Inflammatory macrophage (primary cell): ENCODE data around the gene IQGAP3.
A peak's percentile ranks its signal among the peaks of the same experiment; 100 is the strongest.

Experiments used
- DNase-seq, 2 donors: peaks; one replicate each; pipeline ENCODE4 v3.0.0-alpha.2; 2020 to 2022

The IQGAP3 gene

DNA sequence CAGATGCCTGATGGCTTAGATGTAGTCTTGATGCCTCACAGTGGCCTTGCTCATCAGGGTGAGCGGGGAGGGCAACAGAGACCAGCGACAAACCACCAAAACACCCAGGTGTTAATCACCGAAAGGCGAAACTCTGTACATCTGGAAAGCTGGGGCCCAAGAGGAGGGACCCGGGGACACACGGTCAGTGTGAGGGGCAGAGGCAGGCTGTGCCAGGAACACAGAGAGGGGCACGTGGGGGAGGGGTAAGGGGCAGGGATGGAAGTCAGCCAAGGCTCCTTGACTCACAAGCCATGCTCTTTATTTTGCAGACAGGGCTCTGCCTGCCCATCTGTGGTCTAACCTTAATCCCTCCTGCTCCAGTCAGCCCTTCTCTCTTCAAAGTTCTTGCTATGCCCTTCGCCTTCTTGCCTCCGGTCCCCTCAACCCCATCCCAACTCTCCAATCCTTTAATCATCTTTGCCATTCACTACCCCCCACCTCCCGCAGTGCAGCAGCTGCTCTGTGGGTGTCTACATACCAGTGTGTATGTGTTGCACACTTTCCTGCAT is 76.1 kb downstream of the IQGAP3 start:
- DNase-seq = no peak

DNA sequence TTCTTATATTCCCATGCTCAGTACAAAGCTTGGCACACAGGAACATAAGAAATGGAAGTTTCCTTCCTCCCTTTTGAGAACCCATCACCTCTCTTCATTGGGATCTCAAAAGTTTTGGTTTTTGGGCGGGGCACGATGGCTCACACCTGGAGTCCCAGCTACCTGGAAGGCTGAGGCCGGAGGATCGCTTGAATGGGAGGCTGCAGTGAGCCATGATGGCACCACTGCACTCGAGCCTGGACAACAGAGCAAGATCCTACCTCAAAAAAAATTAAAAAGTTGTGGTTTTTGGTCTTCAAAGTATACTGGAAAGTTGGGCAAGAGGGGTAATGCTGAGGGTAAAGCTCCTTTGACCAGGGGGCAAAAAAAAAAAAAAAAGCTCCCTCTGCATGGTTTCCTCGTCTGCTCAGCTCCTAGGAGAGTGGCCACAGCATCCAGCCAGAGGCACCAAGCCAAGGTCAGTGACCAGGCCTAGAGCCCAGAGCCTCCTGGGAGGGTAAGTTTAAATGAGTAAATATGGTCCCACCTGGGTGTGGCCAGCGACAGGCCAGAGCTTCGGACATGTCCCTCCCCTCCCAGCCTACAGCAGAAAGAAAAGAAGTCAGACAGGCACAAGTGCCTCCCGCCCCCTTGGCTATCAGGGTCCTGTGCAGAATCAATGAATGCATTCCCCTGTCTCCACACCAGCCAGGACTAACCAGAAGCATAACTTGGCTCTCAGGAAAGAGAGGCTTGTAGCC is 76.8 kb downstream of the IQGAP3 start:
- DNase-seq = no peak

DNA sequence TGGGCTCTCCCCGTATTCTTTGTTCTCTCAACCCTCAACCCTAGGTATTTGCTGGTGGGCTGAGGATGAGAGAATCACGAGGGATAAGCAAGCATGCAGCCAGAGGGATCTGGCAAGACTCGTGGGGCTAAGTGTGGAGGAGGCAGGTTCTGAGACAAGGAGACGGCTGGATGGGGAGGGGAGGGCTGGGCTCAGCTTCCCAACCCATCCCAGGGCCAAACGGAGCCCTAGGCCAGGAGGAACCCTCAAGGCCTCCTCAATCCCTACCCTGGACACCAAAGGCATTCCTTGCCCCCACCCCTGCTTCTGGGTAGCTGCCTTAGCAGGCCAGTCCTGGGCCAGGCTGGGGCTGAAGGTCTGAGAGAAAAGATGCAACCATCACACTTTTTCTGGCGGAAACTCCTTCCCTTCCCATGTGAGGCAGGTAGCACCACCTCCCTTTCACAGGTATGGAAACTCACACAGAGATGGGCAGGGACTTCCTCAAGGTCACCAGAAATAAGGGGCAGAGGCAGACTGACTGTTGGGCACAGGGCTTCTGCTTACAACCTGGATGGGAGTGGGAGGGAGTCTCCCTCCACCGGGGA is 78.0 kb downstream of the IQGAP3 start:
- DNase-seq = no peak

- no peak for DNase-seq
Measured at GRCh38 chr1:156493742-156494141, 78.6 kb downstream of the IQGAP3 start.

DNA sequence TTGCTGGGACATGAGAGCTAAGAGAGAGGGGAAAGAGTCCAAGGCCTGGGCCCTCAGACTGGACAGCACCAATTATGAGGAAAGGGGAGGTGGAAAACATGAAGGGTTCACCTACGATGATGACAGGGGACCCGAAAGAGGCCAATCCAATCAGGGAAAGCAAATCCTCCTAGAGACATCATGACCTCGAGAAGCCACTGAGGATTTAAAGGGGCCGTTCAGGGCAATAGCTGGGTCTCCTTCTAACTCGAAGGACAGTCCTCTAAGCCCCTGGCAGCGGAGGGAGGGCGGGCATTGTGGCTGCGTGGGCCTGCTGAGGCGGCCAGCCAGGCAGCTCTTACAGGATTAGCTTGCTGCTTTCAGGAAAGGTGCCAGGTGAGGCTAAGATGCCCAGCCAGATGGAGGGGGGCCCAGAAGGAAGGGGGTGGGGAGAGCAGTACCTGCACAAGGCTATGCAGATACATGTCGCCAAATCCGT is 79.2 kb downstream of the IQGAP3 start:
- DNase-seq = no peak

DNA sequence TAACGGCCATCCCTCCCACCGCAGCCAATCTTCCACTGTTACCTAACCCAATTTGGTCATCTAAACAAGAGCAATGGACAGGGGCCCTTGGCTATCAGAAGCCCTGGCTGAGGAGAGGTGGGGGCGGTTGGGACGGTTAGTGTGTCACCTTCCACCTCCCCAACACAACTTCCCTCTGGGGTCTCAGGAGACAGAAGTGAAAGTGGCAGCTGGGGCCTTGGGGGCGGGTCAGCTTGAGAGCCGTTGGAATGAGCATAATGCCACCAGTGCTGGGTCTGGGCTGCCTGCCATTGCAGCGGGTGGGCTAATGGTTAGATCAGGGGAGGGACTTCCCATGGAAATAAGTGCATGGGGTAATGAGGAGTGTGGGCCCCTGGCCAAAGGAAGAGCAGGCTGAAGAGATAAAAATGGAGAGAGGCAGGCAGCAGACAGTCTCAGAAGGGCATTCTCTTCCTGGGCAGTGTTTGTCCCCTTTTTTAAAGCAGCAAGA is 79.7 kb downstream of the IQGAP3 start:
- peak; percentile 65 to 73 for DNase-seq

DNA sequence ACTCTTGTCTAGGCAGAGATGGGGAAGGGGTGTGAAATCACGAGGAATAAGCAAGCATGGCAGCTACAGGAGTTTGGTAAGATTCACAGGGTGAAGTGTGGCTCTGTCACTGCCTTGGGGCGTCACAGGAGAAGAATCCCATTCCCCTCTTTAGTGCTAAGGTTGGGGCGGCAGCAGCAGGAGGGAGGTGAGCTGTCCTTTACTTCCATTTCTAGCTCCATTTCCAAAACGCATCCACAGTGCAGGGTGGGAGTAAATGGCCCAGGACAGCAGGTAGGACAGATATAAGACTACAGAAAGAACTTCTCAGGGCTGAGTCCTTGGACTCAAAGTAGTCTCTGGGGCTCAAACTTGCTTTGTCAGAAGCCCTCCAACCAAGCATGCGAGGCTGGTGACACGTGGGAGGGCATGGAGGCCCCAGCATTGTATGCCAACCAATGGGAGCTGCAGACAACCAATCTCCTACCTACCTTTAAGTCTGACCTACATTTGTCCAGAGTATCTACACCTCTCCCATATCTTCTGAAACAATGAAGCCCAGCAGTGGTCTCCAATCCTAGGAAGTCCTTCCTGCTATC is 80.3 kb downstream of the IQGAP3 start:
- no peak for DNase-seq

DNA sequence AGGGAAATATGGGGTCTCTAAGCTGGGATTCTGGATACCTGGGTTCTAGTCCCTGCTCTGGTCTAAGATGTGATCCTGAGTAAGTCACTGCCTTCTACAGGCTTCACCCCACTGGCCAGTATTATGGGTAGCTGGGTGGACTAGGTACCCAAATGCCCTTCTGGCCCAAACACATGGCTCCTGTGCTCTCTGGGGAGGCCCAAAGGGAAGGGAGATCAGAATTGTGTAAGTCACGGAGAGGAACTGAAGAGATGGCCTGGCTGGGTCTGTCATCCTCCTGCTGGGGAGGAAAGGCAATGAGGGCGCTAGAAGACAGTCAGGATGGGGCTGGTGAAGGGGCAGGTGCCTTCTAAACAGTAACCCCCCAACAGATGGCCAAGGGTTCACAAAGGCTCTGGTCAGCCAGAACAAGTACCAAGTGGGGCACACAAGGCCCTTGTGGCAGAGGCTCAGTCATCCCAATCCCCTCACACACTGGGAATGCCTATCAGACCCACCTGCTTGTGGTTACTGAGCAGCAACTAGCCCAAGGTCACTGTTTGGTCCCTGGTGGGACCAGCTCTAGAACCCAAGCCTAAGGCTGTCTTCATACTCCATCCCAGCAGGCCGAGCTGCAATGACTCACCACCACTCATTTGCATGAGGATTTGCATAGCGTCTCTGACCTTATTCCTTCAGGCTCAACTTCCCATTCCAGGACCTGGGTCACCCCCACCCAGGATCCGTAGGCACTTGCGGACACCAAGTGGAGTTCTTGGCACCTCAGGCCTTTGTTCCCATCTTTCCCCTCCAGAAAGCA is 81.0 kb downstream of the IQGAP3 start:
- peak; percentile 57 to 65 for DNase-seq

- peak; percentile 39 to 59 for DNase-seq
Measured at GRCh38 chr1:156490401-156491032, 81.8 kb downstream of the IQGAP3 start.

DNA sequence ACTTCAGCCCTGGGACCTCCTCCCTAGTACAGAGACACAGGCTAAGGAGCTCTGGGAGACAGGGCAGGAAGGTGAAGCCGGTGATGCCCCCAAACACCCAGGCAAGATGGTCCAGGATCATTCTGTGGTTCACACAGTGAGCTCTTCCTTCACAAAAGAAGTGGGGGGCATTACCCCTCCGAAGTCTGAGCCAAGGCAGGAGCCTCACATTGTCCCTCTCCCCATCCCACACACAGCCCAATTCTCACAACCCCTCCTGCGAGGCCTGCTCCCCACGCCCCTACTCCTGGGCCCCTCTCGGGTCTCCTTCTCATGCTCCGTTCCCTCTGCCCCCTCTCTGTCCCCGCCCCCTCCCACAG is 82.5 kb downstream of the IQGAP3 start:
- no peak for DNase-seq

- peak; percentile 37 to 51 for DNase-seq
Measured at GRCh38 chr1:156489166-156489934, 83.0 kb downstream of the IQGAP3 start.

- DNase-seq = no peak
Measured at GRCh38 chr1:156488566-156489165, 83.7 kb downstream of the IQGAP3 start.

- DNase-seq = peak; percentile 30 to 71
Measured at GRCh38 chr1:156487862-156488261, 84.5 kb downstream of the IQGAP3 start.

GRCh38 chr1:156486421-156487344 is 85.7 kb downstream of the IQGAP3 start:
- DNase-seq = no peak

- no peak for DNase-seq
Measured at GRCh38 chr1:156485984-156486383, 86.4 kb downstream of the IQGAP3 start.

DNA sequence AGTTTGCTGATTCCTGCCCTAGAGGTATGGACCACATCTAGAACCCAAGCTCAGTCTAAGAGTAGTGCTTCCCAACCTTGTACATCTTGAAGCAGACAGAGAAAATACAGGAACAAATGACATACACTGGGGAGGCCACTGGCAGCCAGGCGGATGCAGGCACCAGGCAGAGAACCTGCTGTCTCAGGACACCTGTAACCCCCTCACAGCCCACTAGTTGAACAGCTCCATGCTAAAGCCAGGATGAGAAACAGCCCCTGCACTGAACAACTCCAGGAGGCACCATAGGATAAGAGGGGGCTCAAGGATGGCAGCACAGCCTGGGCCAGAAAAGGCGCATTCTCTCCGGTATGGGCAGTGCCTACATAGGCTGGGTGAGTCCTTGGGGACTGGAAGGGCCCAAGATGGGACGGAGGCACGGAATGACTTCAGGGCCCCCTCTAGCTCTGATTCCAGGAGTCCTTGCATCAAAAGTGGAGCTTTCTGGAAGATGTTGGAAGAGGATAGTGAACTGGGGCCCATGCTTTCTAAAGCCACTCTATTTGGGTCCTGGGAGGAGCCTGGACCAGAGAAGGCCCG is 87.8 kb downstream of the IQGAP3 start:
- DNase-seq = no peak

GRCh38 chr1:156483397-156483796 is 89.0 kb downstream of the IQGAP3 start:
- no peak for DNase-seq

GRCh38 chr1:156482276-156482675 is 90.1 kb downstream of the IQGAP3 start:
- no peak for DNase-seq

DNA sequence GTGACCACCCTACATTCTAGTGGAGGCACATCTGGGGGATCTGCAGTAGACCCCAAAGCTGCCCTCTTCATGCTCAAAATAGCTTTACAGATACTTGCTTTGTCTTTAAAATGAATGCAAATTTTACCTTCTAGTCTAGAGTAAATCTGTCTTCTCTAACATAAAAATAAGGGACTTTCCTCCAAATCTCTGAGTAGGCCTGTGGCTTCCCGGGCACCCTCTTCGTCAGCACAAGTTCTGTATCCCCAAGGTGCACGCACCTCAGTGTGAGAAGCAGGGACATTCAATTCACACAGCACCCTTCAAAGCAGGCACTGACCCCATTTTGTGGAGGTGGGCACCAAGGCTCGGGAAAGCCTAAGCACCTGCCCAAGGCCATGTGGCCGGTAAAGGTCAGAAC is 90.8 kb downstream of the IQGAP3 start:
- no peak for DNase-seq
